AG04449 (cell line): ENCODE data around the gene HES4.

Experiments
- CTCF ChIA-PET: fragments of 350-600 bp; formaldehyde crosslinking; extraction: SDS; loops from one replicate; lab custom pipeline; 2021; ENCODE audit warnings: antibody characterized with exemption; lab: Yijun Ruan, JAX
- POLR2A ChIA-PET: fragments of 400-600, 350-600 bp; formaldehyde crosslinking; extraction: SDS; loops from one replicate; lab custom pipeline; 2020; ENCODE audit warnings: antibody characterized with exemption, inconsistent platforms; lab: Yijun Ruan, JAX
- DNase-seq: peaks from one replicate; pipeline ENCODE4 v3.0.0-alpha.2; 2010; ENCODE audit warnings: low read depth, low spot score
- H3K4me3 ChIP-seq: 2 replicates; pipeline ENCODE4 v1.5.1; 2011; ENCODE audit warnings: low read depth, mild to moderate bottlenecking, control low read depth, low read length
- CTCF ChIP-seq: IDR thresholded peaks from one replicate; pipeline ENCODE4 v1.5.1; 2011; ENCODE audit warnings: mild to moderate bottlenecking, moderate library complexity, low read length, control low read depth, inconsistent platforms; ENCODE audit not compliant: insufficient read depth; ENCODE audit errors: missing control alignments

Gene HES4

GRCh38 chr1:975365-975764, 24.5 kb downstream of the HES4 start:
- POLR2A ChIA-PET, result interaction anchor here (2.2 kb wide), 1 partner anchor 8 kb away, joined by 8 read pairs; the partner anchor contains the start of gene PLEKHN1
- CTCF ChIA-PET, result interaction anchor here (0.8 to 3.2 kb wide), 11 partner anchors 8 to 102 kb away, joined by 3 to 29 read pairs (median 5); partner anchors contain the start of genes ISG15 and PLEKHN1

GRCh38 chr1:974687-975328, 25.1 kb downstream of the HES4 start:
- no peak overlapping the region for H3K4me3 ChIP-seq
- no peak for DNase-seq
- ChIA-PET CTCF (interaction anchor here (1.0 to 3.2 kb wide), 7 partner anchors 8 to 102 kb away, joined by 3 to 29 read pairs (median 10); partner anchors contain the start of gene PLEKHN1), POLR2A (interaction anchor here (2.2 kb wide), 1 partner anchor 8 kb away, joined by 8 read pairs; the partner anchor contains the start of gene PLEKHN1)
- no peak for TF ChIP-seq CTCF

More at GRCh38 chr1:975365-975764, 24.5 kb downstream of the HES4 start:
- H3K4me3 ChIP-seq, result no peak overlapping the region
- DNase-seq, result no peak
- TF ChIP-seq CTCF, result no peak

GRCh38 chr1:974293-974640, 25.6 kb downstream of the HES4 start:
- CTCF ChIA-PET, result interaction anchor here (1.6 to 3.2 kb wide), 3 partner anchors 10 to 69 kb away, joined by 10 to 28 read pairs (median 10); no protein-coding TSS in a partner anchor
- POLR2A ChIA-PET, result no interaction called here
- TF ChIP-seq CTCF, result no peak
- DNase-seq, result no peak
- no peak overlapping the region for H3K4me3 ChIP-seq

- no peak for DNase-seq
- no peak for TF ChIP-seq CTCF
- ChIA-PET POLR2A (no interaction called here), CTCF (interaction anchor here (1.6 to 3.2 kb wide), 3 partner anchors 11 to 68 kb away, joined by 10 to 28 read pairs (median 10); no protein-coding TSS in a partner anchor)
- no peak overlapping the region for H3K4me3 ChIP-seq
These were observed 26.2 kb downstream of the HES4 start for GRCh38 chr1:973459-974292.

GRCh38 chr1:972726-973458, 27.0 kb downstream of the HES4 start:
- DNase-seq, result no peak

More at GRCh38 chr1:972726-973458, 27.0 kb downstream of the HES4 start:
- TF ChIP-seq CTCF, result no peak
- POLR2A ChIA-PET, result no interaction called here
- no peak overlapping the region for H3K4me3 ChIP-seq
- CTCF ChIA-PET, result interaction anchor here (0.9 to 3.4 kb wide), 2 partner anchors 10 to 13 kb away, joined by 3 to 27 read pairs; partner anchors contain the start of gene PERM1
